HG02763 (cell line): Measurements from ENCODE around the gene PPP4R2.

Experiments used
- ATAC-seq: cut with Tn5 transposase; IDR thresholded peaks from one replicate; pipeline ENCODE4 v1.9.1; 2021; ENCODE audit warnings: mild to moderate bottlenecking, moderate library complexity; ENCODE audit not compliant: unreplicated experiment

Gene PPP4R2

GRCh38 chr3:73107676-73108187, 111.1 kb downstream of the PPP4R2 start:
- ATAC-seq, result no peak

GRCh38 chr3:73108750-73109149, 112.1 kb downstream of the PPP4R2 start:
- no peak for ATAC-seq

GRCh38 chr3:73110530-73110929, 113.9 kb downstream of the PPP4R2 start:
- no peak for ATAC-seq

- ATAC-seq, result no peak
Measured at GRCh38 chr3:73114711-73115110, 118.1 kb downstream of the PPP4R2 start.

- ATAC-seq, result no peak
Measured at GRCh38 chr3:73115806-73116205, 119.2 kb downstream of the PPP4R2 start.
